Lower leg skin (tissue), 4 donors: Measurements from ENCODE around the gene KRT76. TPM values are rescaled to one million over a fixed set of nuclear protein-coding genes. Genes with fewer than 3 reads are reported as not detected.

ENCODE experiments used
- DNase-seq, 2 donors: peaks; one replicate each; pipeline ENCODE4 v3.0.0-alpha.2; 2019; ENCODE audit warnings: low spot score in 2 of 2
- H3K4me3 ChIP-seq: fragments of 200-600 bp; sonication (generic); 2 replicates; pipeline ENCODE4 v1.5.1; 2017; ENCODE audit warnings: mild to moderate bottlenecking, low read depth; ENCODE audit not compliant: poor library complexity, severe bottlenecking
- POLR2A ChIP-seq, 2 donors: fragments of 450-650 bp; IDR thresholded peaks; one replicate each; pipeline ENCODE4 v1.6.1; 2016 to 2017; ENCODE audit warnings: antibody characterized with exemption in 2 of 2, mild to moderate bottlenecking in 1 of 2, moderate library complexity in 1 of 2
- WGBS, 2 donors: methylation state at CpG; one replicate each; pipeline ENCODE4 v1.1.5; 2018; 5-methylcytosine and 5-hydroxymethylcytosine counted together
- intact Hi-C: fragments of 100-400 bp; cut with DNase I; formaldehyde crosslinking; loops from one replicate; pipeline ENCODE4 v1.15.0; 2023; ENCODE audit warnings: low total_unique reads
- total RNA-seq, 4 donors: library from RNA; depleted of rRNA; stranded (reverse); fragments of >200 nt; gene quantifications; one replicate each; pipeline ENCODE4 v1.1.0, GENCODE V29; 2016
- TF ChIP-seq, protein P1 (sequence below), 3 donors: fragments of 450-650 bp; IDR thresholded peaks; one replicate each; pipeline ENCODE4 v1.5.1; 2016; ENCODE audit warnings: antibody characterized with exemption in 3 of 3, mild to moderate bottlenecking in 3 of 3, moderate library complexity in 2 of 3

KRT76 gene
- total RNA-seq: not detected

DNA sequence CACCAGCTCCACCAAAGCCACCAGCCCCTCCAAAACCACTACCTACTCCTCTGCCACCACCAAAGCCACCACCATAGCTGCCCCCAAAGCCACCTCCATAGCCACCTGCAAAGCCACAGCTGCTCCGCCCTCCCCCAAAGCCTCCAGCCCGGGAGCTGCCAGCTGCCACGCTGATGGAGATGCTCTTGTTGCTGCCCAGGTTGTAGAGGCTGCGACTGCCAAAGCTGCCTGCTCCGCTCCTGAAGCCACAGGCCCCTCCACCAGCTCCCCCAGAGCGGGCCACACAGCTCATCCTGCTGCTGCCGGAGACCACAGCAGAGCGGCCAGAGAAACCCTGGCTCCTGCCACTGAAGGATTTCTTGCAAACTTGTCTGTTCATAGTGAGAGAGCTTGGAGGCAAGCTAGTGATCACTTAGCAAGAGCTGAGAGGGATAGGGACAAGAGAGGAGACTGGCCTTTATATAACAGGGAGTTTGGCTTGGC is at the start of gene KRT76:
KRT76 (minus strand) TSS at position 433 of the 483 bp plus-strand sequence; CDS start at position 379, 54 bp downstream.
- no peak for TF ChIP-seq POLR2A (IDR thresholded peaks at IDR 0.05)
- TF ChIP-seq, protein P1, sequence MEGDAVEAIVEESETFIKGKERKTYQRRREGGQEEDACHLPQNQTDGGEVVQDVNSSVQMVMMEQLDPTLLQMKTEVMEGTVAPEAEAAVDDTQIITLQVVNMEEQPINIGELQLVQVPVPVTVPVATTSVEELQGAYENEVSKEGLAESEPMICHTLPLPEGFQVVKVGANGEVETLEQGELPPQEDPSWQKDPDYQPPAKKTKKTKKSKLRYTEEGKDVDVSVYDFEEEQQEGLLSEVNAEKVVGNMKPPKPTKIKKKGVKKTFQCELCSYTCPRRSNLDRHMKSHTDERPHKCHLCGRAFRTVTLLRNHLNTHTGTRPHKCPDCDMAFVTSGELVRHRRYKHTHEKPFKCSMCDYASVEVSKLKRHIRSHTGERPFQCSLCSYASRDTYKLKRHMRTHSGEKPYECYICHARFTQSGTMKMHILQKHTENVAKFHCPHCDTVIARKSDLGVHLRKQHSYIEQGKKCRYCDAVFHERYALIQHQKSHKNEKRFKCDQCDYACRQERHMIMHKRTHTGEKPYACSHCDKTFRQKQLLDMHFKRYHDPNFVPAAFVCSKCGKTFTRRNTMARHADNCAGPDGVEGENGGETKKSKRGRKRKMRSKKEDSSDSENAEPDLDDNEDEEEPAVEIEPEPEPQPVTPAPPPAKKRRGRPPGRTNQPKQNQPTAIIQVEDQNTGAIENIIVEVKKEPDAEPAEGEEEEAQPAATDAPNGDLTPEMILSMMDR (IDR thresholded peaks at IDR 0.05): no peak
- no peak within 1 kb of the TSS for H3K4me3 ChIP-seq
- intact Hi-C loops: no loop called here
- WGBS, 2 donors: 90 to 93% methylated on average over 7 to 8 of the region's 8 CpGs
- DNase-seq: peak in 1 of 2 donors; percentile 53

DNA sequence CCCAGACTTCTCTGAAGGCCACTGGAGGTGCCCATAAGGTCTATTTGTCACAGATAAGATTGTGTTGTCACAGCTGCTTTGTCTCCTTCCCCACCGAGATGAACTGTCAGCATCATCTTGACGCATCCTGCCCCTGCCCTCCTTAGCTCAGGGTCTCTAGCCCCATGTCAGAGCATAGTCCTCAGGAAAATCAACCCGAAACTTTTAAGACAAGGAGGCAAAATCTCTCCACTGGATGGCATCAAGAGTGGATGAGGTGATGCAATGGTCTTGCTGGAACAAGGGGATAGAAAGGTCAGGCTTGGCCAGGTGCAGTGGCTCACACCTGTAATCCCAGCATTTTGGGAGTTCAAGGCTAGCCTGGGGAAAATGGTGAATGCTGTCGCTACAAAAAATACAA is 48.8 kb upstream of the KRT76 start:
- H3K4me3 ChIP-seq: no peak overlapping the region
- intact Hi-C loops: no loop called here
- DNase-seq: no peak
- 91 to 93% methylated on average over 4 of the region's 4 CpGs for WGBS, 2 donors
- no peak for TF ChIP-seq POLR2A (IDR thresholded peaks at IDR 0.05)
- TF ChIP-seq, protein P1 (IDR thresholded peaks at IDR 0.05): no peak

DNA sequence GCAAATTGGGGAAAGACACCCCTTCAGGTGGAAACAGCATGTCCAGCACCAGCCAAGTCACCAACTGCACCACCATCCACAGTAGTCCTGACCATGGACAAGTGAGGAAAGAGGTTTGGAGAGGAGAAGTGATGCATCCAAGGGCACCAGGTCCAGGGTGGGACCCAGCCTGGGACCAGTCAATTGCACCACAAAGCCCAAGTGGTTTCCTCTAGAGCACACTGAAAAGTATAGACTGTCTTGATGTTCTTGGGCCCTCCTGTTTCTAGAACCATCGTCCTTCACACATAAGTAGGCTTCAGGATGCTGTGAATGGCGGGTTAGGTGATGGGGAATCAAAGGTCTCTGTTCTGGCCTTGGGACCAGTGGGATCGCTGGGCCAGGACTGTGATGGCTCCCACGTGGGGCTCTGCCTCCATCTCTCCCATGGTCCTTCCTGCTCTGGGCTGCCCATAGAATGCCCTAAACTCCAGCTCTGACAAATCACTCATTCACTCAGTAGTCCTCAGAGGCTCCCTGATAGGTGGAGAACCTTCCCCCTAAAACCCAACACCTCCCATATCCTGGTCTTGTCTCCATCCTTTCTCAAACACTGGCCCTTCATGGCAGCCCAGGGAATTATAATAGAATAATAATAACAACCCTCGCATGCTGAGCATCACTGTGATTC is 47.7 kb upstream of the KRT76 start:
- WGBS, 2 donors: 85 to 89% methylated on average over 5 of the region's 5 CpGs
- no peak for TF ChIP-seq POLR2A (IDR thresholded peaks at IDR 0.05)
- TF ChIP-seq, protein P1 (IDR thresholded peaks at IDR 0.05): no peak
- no peak for DNase-seq

DNA sequence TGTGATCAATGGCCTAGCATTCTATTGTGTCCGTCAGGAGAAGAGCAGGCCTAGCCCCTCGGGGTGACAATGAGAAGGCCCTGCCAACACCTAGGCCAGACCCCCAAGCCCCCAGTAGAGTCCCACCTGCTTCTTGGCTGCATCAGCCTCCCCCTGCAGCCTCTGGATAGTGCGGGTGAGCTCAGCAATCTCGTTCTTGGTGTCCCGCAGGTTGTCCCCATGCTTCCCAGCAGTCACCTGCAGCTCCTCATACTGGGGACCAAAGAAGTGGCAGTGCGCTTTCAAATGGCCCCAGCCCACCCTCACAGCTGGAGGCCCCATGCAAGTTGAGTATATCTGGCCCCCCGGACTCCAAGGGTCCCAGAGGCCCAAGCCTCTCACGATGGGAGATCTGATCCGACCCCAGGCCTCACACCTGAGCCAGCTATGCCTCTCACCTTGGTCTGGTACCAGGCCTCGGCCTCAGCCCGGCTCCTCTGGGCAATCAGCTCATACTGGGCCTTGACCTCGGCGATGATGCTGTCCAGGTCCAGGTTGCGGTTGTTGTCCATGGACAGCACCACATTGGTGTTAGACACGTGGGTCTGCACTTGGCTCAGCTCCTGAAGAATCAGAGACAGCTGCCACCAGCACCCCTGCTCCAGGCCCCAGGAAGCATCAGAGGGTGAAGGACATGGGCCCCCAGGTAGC is 46.8 kb upstream of the KRT76 start:
- TF ChIP-seq, protein P1 (IDR thresholded peaks at IDR 0.05): no peak
- no peak for TF ChIP-seq POLR2A (IDR thresholded peaks at IDR 0.05)
- intact Hi-C loops: no loop called here
- no peak for DNase-seq
- WGBS, 2 donors: 90% methylated on average over 13 to 15 of the region's 15 CpGs
- H3K4me3 ChIP-seq: no peak overlapping the region

More for the DNA sequence above, 47.7 kb upstream of the KRT76 start:
- intact Hi-C loops: no loop called here
- H3K4me3 ChIP-seq: no peak overlapping the region

DNA sequence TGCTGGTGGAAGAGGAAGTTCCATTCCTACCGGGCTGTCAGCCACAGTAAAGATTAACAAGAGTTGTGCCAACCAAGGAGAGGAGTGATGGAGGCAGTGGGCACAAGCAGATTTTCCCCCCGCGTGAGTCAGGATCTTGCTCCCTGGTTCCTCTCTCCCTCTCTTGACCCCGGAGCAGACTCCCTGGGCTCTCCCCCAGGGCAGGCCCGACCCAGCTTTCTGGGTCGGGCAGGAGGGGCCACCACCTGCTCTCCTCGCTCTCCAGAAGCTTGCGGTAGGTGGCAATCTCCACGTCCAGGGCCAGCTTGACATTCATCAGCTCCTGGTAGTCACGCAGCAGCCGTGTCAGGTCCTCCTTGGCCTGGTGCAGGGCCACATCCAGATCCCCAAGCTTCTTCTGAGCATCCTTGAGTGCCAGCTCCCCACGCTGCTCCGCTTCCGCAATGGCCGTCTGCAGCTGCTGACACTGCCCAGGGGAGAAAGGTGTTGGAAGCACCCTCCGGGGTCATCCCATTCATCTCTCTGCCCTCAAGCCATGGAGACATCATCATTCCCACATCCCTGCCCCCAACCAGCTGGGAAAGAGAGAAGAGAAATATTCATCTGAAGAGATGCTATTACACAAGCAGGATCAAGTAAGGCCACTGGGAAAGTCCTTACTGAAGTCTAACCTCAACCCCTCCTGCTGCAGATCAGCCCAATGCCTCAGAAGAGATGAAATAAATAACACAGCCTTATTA is 45.8 kb upstream of the KRT76 start:
- intact Hi-C loops: no loop called here
- no peak for DNase-seq
- TF ChIP-seq, protein P1 (IDR thresholded peaks at IDR 0.05): no peak
- TF ChIP-seq POLR2A (IDR thresholded peaks at IDR 0.05): no peak
- no peak overlapping the region for H3K4me3 ChIP-seq
- 76 to 79% methylated on average over 16 of the region's 16 CpGs for WGBS, 2 donors
